GM21447 (cell line): ENCODE data around the gene APLP2.

ENCODE experiments used
- ATAC-seq: cut with Tn5 transposase; IDR thresholded peaks from one replicate; pipeline ENCODE4 v1.9.1; 2021; ENCODE audit not compliant: unreplicated experiment

APLP2 gene

DNA sequence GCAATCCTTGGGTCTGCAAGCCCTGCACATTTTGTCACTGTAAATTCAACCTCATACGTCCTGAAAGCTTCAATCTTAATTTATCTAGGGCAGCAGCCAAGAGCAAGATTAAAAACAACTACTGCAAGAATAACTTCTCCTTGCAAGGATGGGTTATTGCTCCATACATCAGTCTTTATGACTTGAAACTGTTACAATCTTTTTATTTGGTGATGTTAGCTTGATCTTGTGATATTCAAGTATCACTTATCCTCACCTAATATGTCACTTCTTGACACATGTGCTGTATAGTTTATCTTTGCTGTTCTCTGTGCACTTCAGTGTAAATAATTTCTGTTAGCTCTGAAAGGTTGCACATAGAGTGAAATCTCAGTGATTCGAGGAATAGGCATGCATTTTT is 14.7 kb upstream of the APLP2 start:
- ATAC-seq, result no peak

DNA sequence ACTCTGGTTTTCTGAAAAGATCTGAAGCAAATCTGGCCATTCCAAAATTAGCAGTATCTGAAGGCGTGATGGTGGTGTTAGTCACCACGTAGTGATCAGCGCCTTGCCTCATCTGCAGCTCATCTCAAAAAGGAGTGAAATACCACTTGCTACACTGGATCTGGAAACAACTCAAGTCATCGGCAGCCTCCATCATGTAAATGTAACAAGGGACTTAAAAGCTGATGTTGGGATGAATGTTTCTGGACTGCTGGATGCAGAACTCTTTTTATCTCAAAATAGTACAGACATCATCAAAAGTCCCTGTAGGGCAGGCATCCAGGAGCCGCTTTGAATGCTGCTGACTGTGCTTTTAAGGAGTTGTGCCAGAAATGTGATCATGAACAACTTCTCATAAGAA is 14.1 kb upstream of the APLP2 start:
- no peak for ATAC-seq

DNA sequence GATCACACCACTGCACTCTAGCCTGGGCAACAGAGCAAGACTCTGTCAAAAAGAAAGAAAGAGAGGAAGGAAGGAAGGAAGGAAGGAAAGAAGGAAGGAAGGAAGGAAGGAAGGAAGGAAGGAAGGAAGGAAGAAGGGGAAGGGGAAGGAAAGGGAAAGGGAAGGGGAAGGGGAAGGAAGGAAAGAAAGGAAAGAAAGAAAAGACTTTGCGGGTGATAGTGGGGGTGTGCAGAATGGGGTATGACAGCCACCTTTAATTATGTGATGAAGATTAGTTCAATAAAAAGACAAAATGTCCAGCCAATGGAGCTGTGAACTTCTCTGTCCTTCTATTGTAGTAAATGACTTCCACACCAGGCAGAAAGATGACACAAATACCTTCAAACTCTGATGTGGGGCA is 8.7 kb upstream of the APLP2 start:
- ATAC-seq, result no peak

DNA sequence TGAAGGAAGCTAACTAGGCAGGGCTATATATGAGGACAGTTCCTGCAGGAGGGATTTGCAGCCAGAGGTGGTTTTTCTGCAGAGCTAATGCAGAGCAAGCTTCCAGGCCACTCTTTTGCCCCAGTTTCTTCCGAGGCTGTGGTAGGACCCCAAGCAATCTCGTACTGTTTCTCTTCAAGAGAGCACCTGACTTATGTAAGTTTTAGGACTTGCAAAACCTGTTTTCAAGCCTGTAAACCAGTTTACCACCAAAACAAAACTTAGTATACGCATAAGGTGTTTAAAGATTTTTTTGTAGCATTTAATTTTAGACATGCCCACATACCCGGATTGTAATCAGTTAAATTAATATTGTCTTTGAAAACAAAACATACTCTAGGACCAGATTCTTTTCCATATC is 7.7 kb upstream of the APLP2 start:
- ATAC-seq, result no peak

DNA sequence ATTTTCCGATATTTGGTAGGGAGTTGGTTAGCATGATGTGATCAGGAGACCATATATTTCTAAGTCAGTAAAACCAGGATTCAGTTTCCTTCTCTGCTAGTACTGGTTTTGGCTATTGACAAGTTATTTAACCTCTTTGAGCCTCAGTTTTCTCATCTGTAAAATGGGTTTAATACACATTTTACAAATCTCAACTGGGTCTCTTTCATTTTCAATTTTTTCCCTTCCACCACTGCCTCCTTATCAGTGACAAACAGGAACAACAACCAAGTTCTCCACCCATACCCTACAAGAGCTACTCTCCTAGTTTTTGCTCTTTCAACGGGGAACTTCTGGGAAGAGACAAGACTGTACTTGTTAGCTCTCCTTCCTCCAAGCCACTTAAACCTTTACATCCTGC is 6.2 kb upstream of the APLP2 start:
- no peak for ATAC-seq

DNA sequence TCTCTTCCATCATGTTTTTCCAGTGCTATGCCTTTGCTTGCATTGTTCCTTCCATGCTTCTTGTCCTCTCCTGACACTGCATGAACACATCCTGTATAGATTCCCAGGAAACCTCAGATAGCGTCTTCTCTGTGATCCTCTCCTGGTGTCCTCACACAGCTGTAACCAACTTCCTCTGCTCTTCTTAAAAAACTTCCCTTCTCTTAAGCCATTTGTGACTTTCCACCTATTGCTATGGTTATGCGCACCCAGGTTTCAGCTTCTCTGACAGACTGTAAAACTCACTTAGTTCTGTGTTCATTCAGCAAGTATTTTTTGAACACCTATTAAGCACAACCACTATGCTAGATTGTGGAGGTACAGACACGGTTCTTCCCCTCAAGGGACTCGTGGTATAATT is 5.1 kb upstream of the APLP2 start:
- no peak for ATAC-seq

DNA sequence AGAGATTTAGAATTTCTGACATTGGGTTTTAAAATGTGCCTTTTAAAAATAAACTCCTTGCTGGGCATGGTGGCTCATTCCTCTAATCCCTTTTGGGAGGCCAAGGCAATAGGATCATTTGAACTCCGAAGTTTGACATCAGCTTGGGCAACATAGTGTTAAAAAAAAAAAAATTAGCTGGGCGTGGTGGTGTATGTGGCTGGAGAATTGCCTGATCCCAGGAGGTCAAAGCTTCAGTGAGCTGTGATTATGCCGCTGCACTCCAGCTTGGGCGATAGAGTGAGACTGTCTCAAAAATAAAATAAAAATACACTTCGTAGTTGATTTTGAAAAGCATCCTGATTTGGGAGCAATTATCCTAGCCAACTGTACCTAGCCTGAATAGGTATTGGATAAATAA is 3.4 kb upstream of the APLP2 start:
- no peak for ATAC-seq

DNA sequence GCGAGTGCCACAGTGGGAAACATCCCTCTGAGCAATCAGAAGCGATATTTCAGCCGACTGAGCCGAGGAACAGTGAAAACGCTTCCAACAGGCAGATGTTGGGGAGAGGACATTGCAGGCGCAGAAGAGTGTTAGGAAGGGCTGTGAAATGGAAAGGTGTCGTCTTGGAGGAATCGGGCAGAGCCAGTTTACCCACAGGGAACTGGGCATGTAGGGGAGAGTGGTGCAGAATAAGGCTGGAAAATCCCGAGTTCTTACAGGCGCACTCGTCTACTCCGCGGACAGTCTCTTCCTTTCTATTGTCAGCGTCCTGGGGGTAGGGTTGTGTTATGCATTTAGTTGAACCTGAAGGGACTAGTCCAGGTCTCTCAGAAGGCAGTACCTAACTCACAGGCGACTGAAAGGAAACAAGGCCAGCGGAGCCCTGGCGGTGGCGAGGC is 1.1 kb upstream of the APLP2 start:
- no peak for ATAC-seq

DNA sequence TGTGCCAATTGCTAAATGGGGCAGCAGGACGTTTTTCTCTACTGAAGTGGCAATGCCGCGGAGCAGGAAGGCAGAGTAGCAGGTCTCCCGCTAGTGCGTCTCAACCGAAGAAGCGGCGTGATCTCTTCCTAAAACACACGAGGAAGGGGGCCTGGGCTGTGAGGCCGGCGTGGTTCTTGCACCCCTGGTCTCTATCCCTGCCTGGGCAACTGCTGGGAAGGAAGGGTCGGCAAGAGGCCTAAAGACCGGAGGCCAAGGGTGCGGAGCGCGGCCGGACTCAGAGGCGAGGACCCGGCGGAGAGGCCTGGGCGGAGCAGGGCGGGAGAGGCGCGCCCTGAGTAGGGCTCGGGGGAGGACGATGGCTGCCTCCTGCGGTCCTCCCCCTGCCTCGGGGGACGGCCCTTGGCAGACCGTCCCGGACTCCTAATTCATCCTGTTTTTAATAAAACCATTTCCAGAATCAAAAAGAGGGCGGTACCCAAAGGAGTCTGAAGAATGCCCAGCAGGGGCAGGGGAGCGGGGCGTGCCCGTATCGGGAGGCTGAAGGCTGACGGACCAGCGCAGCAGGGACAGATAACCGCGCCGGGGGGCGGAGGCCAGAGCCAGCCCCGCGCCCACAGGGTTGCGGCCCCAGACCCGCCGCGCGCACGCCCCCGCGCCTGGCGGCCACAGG is 572 bp upstream of the APLP2 start:
- ATAC-seq, result peak; percentile 37

DNA sequence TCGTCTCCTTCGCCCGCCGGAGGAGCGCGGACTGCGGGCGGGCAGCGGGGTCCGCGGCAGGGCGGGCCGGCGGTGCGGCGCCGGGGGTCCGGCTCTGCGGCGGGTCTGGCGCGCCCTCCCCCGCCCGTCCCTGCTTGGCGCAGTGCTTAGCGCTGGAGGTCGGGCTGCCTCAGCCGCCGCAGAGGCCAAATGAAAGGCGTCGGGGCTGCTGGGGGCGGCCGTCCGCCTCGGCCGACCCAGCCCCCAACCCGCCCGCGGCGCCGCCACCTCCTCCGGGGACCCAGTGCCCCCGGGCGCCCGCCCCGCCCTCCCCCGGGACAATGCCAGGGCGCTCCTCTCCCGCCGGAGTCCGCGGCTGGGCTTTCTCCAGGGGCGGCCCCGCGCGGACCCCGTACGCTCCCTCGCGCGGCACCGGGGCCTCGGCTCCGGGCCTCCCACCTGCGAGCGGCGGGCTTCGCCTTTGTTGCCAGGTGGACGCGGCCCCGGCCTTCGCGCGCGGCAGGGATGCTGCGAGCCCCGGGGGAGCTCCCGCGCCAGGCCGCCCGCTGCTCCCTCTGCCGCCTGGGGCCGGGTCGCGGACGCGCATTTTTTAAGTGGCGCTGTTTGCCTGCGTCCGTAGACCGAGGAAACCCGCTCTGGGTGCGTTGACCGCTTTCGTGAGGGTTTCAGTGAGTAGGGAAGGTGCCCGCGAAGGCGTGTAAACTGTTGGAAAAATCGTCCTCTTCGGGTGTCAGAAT is 583 bp downstream of the APLP2 start:
- ATAC-seq, result peak; percentile 18

DNA sequence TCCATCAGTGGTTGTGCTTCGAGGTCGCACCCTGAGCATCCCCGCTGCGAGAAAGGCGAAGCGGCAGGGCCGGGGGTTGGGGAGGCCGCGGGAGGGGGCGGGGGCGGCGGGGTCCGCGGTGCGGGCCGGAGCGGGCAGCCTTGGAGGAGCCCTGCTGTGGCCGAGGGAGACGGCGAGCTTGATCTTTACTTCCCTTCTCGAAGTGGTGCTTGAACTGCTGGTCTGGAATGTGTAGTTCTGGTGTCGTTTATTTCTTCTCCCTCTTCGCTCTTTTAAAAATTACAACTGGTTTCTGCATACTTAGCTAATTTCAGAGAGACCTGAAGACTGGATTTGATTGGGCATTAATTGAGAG is 1.1 kb downstream of the APLP2 start:
- no peak for ATAC-seq

DNA sequence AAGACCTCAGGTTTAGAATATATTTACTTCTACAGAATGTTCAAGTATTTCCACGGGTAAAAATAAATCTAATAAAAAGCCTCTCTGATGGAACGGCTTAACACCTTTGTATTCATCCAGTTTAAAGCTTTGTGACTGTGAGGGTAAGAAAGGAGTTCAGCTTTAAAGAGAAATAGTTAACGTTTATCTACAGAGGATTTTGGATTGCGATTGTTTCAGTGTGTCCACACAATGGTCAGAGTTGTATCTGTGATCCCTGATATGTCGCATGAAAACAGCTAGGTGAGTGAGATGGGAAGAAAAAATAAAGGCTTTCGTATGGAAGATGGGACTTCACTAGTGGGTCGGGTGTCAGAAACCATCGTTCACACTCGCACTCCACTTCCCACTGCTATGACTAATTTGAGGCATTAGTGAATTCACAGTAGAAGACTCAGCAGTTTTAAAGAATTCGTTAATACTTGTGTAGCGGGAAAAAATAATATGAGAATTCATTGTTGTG is 1.6 kb downstream of the APLP2 start:
- no peak for ATAC-seq

DNA sequence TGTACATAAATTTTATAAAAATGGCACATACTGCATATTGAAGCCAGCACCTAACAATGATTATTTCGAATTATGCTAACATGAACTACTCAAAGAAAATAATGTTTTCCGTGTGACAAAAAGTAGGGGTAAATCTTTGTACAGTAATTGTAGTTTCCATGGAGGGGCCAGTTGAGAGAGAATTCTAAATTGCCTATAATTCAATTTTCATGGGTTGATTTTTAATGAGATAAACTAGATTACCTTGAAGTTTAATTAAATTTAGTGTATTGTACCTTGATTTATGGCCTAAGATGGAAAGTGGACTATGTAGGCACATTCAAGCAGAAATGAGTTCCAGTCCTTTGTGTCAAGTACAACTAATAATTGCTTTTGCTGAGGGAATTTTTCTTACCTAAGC is 5.0 kb downstream of the APLP2 start:
- no peak for ATAC-seq

DNA sequence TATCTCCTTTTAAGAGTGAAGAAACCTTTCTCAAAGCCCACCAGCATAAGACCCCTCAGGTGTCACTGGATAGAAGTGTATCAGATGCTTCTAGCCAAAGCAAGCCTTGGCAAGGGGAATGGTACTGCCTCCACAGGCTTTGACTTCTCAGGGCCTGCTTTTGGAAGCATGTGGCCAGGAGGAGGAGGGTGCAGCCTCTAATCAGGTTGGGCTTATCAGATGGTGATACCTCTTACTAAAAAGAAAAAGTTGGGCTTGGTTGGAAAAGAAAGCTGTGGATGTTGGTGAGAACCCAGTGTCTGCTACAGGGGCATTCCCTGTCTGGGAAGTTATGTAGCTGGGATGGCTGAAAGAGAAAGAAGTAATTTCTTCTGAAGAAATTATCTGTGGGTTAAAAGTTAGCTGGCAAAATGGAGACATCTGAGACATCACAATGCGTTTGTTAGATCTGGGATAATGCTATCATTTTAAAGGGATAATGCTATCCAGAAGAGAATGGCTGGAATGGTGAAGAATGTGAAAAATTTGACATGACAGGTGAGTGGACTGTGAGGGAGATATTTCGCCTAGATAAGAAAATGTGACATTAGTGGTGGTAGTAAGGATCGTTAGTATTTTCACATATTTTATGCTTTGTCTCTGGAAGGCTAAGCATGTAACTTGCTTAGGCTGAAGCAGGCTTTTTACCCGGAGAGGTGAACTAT is 7.2 kb downstream of the APLP2 start:
- ATAC-seq, result no peak

DNA sequence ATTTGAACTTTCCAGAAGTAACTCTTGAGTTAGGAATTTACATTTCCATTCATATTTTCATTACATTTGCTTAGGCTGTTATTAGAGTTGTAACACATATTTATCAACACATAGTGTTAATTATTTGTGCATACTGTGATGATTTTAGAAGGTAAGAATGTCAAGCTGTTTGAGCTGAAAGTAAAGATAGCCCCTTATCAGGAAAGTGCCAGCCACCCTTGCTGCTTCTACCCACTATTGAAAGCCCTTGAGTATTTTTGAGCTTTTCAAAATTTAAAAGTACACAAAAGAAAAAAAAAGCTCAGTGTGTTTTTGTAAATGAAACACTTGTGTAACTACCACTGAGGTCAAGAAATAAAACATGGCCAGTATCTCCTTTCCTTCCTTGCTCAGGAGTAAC is 8.0 kb downstream of the APLP2 start:
- ATAC-seq, result no peak

DNA sequence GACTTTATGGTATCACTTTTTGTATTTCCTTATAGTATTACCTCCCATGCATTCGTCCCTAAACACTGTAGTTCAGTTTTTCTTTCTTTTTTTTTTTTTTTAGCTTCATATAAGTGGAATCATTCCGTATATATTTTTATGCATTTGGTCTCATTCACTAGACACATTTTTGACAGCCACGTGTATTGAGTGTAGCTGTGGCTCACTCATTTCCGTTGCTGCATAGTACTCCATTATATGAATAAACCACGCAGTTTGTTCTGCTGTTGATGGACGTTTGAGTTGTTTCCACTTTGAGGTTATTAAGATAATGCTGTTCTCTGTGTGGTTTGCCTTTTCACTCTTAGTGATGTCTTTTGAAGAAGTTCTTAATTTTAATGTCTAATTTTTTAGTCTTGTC is 8.4 kb downstream of the APLP2 start:
- no peak for ATAC-seq

DNA sequence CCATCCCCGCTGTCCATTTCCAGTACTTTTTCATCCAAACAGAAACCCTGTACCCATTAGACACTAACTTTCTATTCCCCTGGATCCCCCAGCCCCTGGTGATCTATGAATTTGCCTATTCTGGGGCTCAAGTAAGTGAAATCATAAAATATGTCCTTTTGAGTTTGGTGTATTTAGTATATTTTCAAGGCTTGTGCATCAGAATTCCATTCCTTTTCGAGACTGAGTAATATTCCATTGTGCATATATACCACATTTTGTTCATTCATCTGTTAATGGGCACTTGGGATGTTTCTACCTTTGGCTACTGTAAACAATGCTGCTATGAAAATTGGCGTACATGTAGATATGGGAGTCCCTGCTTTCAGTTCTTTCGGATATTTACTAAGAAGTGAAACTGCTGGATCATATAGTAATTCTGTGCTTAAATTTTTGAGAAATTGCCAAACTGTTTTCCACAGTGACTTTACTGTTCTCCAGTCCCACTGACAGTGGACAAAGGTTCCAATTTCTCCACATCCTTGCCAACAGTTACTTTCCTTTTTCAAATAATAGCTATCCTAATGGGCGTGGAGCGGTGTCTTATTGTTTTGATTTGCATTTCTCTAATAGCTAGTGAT is 16.1 kb downstream of the APLP2 start:
- ATAC-seq, result no peak

DNA sequence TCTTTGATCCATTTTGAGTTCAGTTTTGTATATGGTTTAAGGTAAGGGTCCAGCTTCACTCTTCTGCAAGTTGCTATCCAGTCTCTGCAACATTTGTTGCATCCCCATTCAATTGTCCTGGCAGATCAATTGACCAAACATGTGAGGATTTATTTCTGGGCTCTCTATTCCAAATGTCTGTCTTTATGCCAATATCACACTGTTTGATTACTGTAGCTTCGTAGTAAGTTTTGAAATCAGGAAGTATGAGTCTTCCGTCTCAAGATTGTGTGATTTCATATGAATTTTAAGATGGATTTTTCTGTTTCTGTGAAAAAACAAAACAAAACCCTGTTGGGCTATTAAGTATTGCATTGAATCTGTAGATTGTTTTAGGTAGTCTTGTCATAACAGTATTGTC is 17.0 kb downstream of the APLP2 start:
- ATAC-seq, result no peak

DNA sequence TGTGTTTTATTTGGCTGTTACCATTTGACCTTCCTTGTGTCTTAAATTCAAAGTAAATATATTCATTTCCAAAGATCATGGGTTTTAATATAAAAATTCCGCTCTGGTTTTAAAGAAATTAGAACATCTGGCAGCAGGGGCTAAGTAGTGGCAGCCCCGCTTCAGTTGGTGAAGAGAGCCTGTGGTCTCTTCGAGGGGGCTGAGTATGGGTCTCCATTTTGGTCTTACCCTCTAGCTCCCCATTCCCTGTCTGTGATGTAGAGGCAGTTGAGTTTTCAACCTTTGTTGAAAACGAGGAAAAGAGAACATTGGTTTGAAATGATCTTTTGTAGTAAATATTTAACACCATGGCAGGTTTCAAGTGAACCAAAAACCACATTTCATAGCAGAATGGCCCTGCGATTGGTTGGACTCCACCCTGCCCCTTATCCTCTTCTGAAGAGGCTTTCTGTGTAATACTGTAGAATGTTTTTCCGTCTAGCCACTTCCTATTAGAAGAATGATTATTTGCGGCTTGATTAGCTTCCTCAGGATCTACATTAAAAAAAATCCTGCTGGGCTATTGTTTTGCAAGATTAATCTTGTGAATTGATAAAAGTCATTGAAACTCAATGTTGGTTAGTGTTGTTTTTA is 17.7 kb downstream of the APLP2 start:
- ATAC-seq, result peak; percentile 77

DNA sequence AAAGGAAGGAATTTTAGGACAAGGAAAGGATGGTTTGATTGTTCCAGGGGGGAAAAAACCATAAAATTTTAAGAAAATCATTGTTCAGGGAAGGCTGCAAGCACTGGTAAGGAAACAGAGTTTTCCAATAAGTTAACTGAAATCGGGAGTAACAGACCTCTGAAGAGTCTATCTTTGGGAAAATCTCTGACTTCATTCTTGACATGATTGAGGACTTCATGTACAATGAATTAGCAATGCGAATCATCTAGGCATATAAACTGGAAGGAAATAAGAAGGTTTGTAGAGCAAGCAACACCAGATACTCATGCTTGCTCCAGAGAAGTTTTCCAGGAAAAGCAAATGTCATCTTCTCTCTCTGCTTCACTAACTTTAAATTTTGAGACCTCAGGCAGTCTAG is 18.5 kb downstream of the APLP2 start:
- ATAC-seq, result no peak
